ENCODE data around the gene STUB1. TPM values are rescaled to one million over a fixed set of nuclear protein-coding genes. Genes with fewer than 3 reads are reported as not detected.

Gene STUB1
- total and polyA plus RNA-seq, 2 donors (not counting 1 experiment from before 2014, with no cell fraction given), result 94.3 to 116 TPM

- no peak overlapping the region for H3K4me3 Mint-ChIP-seq
- peaks cover 10% of the 10 kb centered on the region for H3K4me1 Mint-ChIP-seq
- DNase-seq (no peak), ATAC-seq (ENCODE audit: low read depth) (no peak)
- no peak overlapping the region for H3K27ac Mint-ChIP-seq
- intact Hi-C loops (cut with micrococcal nuclease), result no loop called here
- Histone ChIP-seq H4K20me1 (ENCODE audit: control insufficient read depth, insufficient read depth, low read length, poor library complexity, severe bottlenecking) (peaks cover 4% of the 10 kb centered on the region), H3K4me2 (replicated peaks; ENCODE audit: low read depth, low read length, poor library complexity, severe bottlenecking) (no peak overlapping the region), H3K27ac (ENCODE audit: low read length in 2 of 2) (no peak overlapping the region), H2AFZ (ENCODE audit: insufficient read depth, low read depth, low read length, poor library complexity, severe bottlenecking) (no peak overlapping the region), H3K9ac (ENCODE audit: low read length) (no peak overlapping the region), H3K4me3 (ENCODE audit: control extremely low read depth in 1 of 5, extremely low read depth in 1 of 5, insufficient read depth in 1 of 5, low read depth in 2 of 5, low read length in 4 of 5) (no peak overlapping the region), H3K9me3 (ENCODE audit: control extremely low read depth in 1 of 3, control insufficient read depth in 2 of 3, insufficient read depth in 1 of 3, low read length in 2 of 3) (peaks cover 0 to 2% (median 0%) of the 10 kb centered on the region in 3 donors), H3K4me1 (ENCODE audit: control insufficient read depth in 2 of 2, insufficient read depth in 2 of 2, low read length in 2 of 2) (peaks cover 14 to 17% of the 10 kb centered on the region in 2 donors), H3K79me2 (ENCODE audit: control insufficient read depth, insufficient read depth, low read length) (peaks cover under 1% of the 10 kb centered on the region), H3K36me3 (replicated peaks in 1 of 2; ENCODE audit: control extremely low read depth in 1 of 2, control insufficient read depth in 1 of 2, extremely low read depth in 1 of 2, insufficient read depth in 2 of 2, low read length in 1 of 2) (no peaks in the 10 kb centered on the region), H3K27me3 (replicated peaks in 1 of 4; ENCODE audit: control extremely low read depth in 1 of 4, control insufficient read depth in 3 of 4, insufficient read depth in 4 of 4, low read length in 3 of 4) (no peaks in the 10 kb centered on the region)
- no peak for TF ChIP-seq EZH2 (IDR thresholded peaks at IDR 0.05; ENCODE audit: borderline replicate concordance, insufficient read depth, low read depth, low read length, poor library complexity, severe bottlenecking)
- TF ChIP-seq CTCF (IDR thresholded peaks at IDR 0.05), result no peak
- ChIA-PET CTCF (no interaction called here), POLR2A (no interaction called here)
- 94% methylated on average over 28 of the region's 28 CpGs for WGBS (ENCODE audit: insufficient coverage)
- H3K27me3 Mint-ChIP-seq, result no peaks in the 10 kb centered on the region
- no peaks in the 10 kb centered on the region for H3K9me3 Mint-ChIP-seq (ENCODE audit: insufficient read depth)
Observed at GRCh38 chr16:652454-653305, 27.5 kb upstream of the STUB1 start.

- Histone ChIP-seq H4K20me1 (ENCODE audit: control insufficient read depth, insufficient read depth, low read length, poor library complexity, severe bottlenecking) (no peaks in the 10 kb centered on the region), H3K4me1 (ENCODE audit: control insufficient read depth in 2 of 2, insufficient read depth in 2 of 2, low read length in 2 of 2) (peaks cover 5 to 6% of the 10 kb centered on the region in 2 donors), H3K27ac (ENCODE audit: low read length in 2 of 2) (no peak overlapping the region), H3K27me3 (replicated peaks in 1 of 4; ENCODE audit: control extremely low read depth in 1 of 4, control insufficient read depth in 3 of 4, insufficient read depth in 4 of 4, low read length in 3 of 4) (no peaks in the 10 kb centered on the region), H3K79me2 (ENCODE audit: control insufficient read depth, insufficient read depth, low read length) (no peaks in the 10 kb centered on the region), H3K36me3 (replicated peaks in 1 of 2; ENCODE audit: control extremely low read depth in 1 of 2, control insufficient read depth in 1 of 2, extremely low read depth in 1 of 2, insufficient read depth in 2 of 2, low read length in 1 of 2) (no peaks in the 10 kb centered on the region), H3K4me3 (ENCODE audit: control extremely low read depth in 1 of 5, extremely low read depth in 1 of 5, insufficient read depth in 1 of 5, low read depth in 2 of 5, low read length in 4 of 5) (no peak overlapping the region), H3K4me2 (replicated peaks; ENCODE audit: low read depth, low read length, poor library complexity, severe bottlenecking) (no peak overlapping the region), H3K9me3 (ENCODE audit: control extremely low read depth in 1 of 3, control insufficient read depth in 2 of 3, insufficient read depth in 1 of 3, low read length in 2 of 3) (no peaks in the 10 kb centered on the region), H2AFZ (ENCODE audit: insufficient read depth, low read depth, low read length, poor library complexity, severe bottlenecking) (no peak overlapping the region), H3K9ac (ENCODE audit: low read length) (no peak overlapping the region)
- no peak for DNase-seq
- H3K27me3 Mint-ChIP-seq, result no peaks in the 10 kb centered on the region
- ChIA-PET POLR2A (no interaction called here), CTCF (no interaction called here)
- 98% methylated on average over 9 of the region's 12 CpGs for WGBS (ENCODE audit: insufficient coverage)
- TF ChIP-seq CTCF (IDR thresholded peaks at IDR 0.05) (no peak), EZH2 (IDR thresholded peaks at IDR 0.05; ENCODE audit: borderline replicate concordance, insufficient read depth, low read depth, low read length, poor library complexity, severe bottlenecking) (no peak)
- intact Hi-C loops (cut with micrococcal nuclease), result no loop called here
- ATAC-seq (ENCODE audit: low read depth), result no peak
- no peak overlapping the region for H3K27ac Mint-ChIP-seq
- H3K4me3 Mint-ChIP-seq, result no peak overlapping the region
- H3K4me1 Mint-ChIP-seq, result peaks cover 1% of the 10 kb centered on the region
- no peaks in the 10 kb centered on the region for H3K9me3 Mint-ChIP-seq (ENCODE audit: insufficient read depth)
Observed at GRCh38 chr16:654034-654433, 26.2 kb upstream of the STUB1 start.

Measured in B cell (primary cell).